ENCODE measurements around the gene CANT1.
A peak's percentile ranks its signal among the peaks of the same experiment; 100 is the strongest.

CANT1 gene

DNA sequence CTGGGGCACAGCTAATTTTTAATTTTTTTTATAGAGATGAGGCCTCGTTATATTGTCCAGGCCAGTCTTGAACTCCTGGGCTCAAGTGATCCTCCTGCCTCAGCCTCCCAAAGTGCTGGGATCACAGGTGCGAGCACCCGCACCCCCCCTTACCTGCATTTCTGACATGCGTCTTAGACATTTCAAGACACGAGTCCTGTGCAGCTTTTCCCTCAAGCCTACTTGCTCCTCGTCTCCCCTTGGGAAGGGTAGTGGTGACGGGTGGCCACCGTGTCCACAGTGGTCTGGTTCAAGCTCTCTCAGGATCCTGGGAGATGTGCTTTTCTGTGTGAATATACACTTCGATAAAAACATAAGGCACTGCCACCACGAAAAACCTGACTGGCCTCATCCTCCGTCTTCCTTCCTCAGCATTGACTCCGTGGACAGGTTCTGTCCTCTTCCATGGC is 9.6 kb downstream of the CANT1 start:
- peaks cover 34% of the 10 kb centered on the region for H3K36me3 Mint-ChIP-seq (ENCODE audit: low read depth)
- no peaks in the 10 kb centered on the region for H3K27me3 Mint-ChIP-seq (ENCODE audit: low read depth, poor library complexity)
- no peaks in the 10 kb centered on the region for H3K9me3 Mint-ChIP-seq
- no peak for DNase-seq
- no peak overlapping the region for H3K27ac Mint-ChIP-seq
- peaks cover 30% of the 10 kb centered on the region for H3K4me1 Mint-ChIP-seq
- H3K4me3 Mint-ChIP-seq = no peak overlapping the region
- TF ChIP-seq CTCF (IDR thresholded peaks at IDR 0.05) = no peak

- Mint-ChIP-seq H3K36me3 (ENCODE audit: low read depth) (peaks cover 34% of the 10 kb centered on the region), H3K27ac (peak overlapping the region; percentile 69), H3K9me3 (no peaks in the 10 kb centered on the region), H3K4me1 (peaks cover 30% of the 10 kb centered on the region), H3K27me3 (ENCODE audit: low read depth, poor library complexity) (no peaks in the 10 kb centered on the region), H3K4me3 (no peak overlapping the region)
- DNase-seq = no peak
- no peak for TF ChIP-seq CTCF (IDR thresholded peaks at IDR 0.05)
Observed at GRCh38 chr17:78999056-78999768, 10.4 kb downstream of the CANT1 start.

GRCh38 chr17:78998311-78999055 is 11.1 kb downstream of the CANT1 start:
- TF ChIP-seq CTCF (IDR thresholded peaks at IDR 0.05) = no peak
- H3K27ac Mint-ChIP-seq = peak overlapping the region; percentile 69
- no peaks in the 10 kb centered on the region for H3K27me3 Mint-ChIP-seq (ENCODE audit: low read depth, poor library complexity)
- H3K9me3 Mint-ChIP-seq = no peaks in the 10 kb centered on the region
- peaks cover 31% of the 10 kb centered on the region for H3K4me1 Mint-ChIP-seq
- DNase-seq = no peak
- peaks cover 37% of the 10 kb centered on the region for H3K36me3 Mint-ChIP-seq (ENCODE audit: low read depth)
- no peak overlapping the region for H3K4me3 Mint-ChIP-seq

- Mint-ChIP-seq H3K4me1 (peaks cover 34% of the 10 kb centered on the region), H3K27me3 (ENCODE audit: low read depth, poor library complexity) (peaks cover 2% of the 10 kb centered on the region), H3K27ac (no peak overlapping the region), H3K9me3 (no peaks in the 10 kb centered on the region), H3K4me3 (no peak overlapping the region), H3K36me3 (ENCODE audit: low read depth) (peaks cover 43% of the 10 kb centered on the region)
- no peak for DNase-seq
- TF ChIP-seq CTCF (IDR thresholded peaks at IDR 0.05) = no peak
Observed at GRCh38 chr17:78997881-78998280, 11.7 kb downstream of the CANT1 start.

DNA sequence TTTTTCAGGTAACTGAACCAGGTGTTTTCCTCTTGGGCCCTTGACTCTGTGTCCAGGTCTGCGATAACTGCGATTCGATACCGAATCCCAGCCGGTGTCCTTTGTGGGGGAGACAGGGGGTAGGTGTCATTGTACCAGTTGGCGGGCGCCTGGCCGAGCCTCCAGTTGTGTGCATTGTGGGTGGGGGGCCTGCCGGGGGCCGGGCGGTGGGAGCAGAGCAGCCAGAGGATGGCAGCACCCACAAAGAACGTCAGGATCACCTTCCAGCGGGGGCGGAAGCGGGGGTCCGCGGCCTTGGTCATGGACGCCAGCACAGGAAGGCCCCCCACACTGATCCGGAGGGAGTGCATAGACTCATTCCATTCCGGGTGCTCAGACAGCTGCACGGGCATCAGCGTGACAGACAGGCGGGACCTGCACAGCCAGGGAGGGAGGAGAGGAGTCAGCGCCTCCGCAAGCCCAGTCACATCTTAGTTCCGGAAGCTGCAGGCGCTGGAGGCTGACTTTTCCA is 12.3 kb downstream of the CANT1 start:
- peak overlapping the region; percentile 96 for H3K27ac Mint-ChIP-seq
- peaks cover 47% of the 10 kb centered on the region for H3K36me3 Mint-ChIP-seq (ENCODE audit: low read depth)

More for the DNA sequence above, 12.3 kb downstream of the CANT1 start:
- no peak for DNase-seq
- Mint-ChIP-seq H3K4me3 (no peak overlapping the region), H3K27me3 (ENCODE audit: low read depth, poor library complexity) (peaks cover 4% of the 10 kb centered on the region), H3K9me3 (no peaks in the 10 kb centered on the region), H3K4me1 (peaks cover 31% of the 10 kb centered on the region)
- no peak for TF ChIP-seq CTCF (IDR thresholded peaks at IDR 0.05)

All from nephron progenitor cell (in vitro differentiated cells).